Panc1 (cell line): ENCODE results near the gene HOXA2. TPM values are rescaled to one million over a fixed set of nuclear protein-coding genes. Genes with fewer than 3 reads are reported as not detected.

Experiments used
- ATAC-seq: fragments of 200-7000 bp; cut with Tn5 transposase; 2 replicates; pipeline ENCODE4 v1.9.1; 2020; ENCODE audit warnings: mild to moderate bottlenecking, moderate library complexity
- BruUV-seq: library from RNA; stranded (reverse); fragments of 400-500 nt; replicated peaks from 2 replicates; lab custom pipeline; 2021; lab: Mats Ljungman, UMichigan
- CTCF ChIA-PET: fragments of 300-600 bp; sonication (Branson Sonifier 250); formaldehyde crosslinking; loops from one replicate; lab custom pipeline; 2022; ENCODE audit warnings: antibody characterized with exemption; lab: Charles Lee
- POLR2A ChIA-PET: fragments of 300-600 bp; sonication (Branson Sonifier 250); formaldehyde crosslinking; loops from one replicate; lab custom pipeline; 2022; ENCODE audit warnings: antibody characterized with exemption; lab: Charles Lee
- DNase-seq: peaks from one replicate; pipeline ENCODE4 v3.0.0-alpha.2; 2010; ENCODE audit warnings: low read depth, low spot score
- H3K27ac ChIP-seq: 2 replicates; pipeline ENCODE4 v1.5.1; 2011; ENCODE audit warnings: mild to moderate bottlenecking, low read length, inconsistent platforms
- H3K27me3 ChIP-seq: fragments of 200-500 bp; sonication (Bioruptor generic); 2 replicates; pipeline ENCODE4 v1.6.0; 2014; ENCODE audit warnings: low read length, inconsistent platforms; ENCODE audit not compliant: control insufficient read depth, insufficient read depth
- H3K36me3 ChIP-seq: fragments of 200-500 bp; sonication (Bioruptor generic); 2 replicates; pipeline ENCODE4 v1.5.1; 2014; ENCODE audit warnings: inconsistent platforms, mild to moderate bottlenecking, low read length, moderate library complexity; ENCODE audit not compliant: control insufficient read depth, insufficient read depth
- H3K4me1 ChIP-seq: 2 replicates; pipeline ENCODE4 v1.5.1; 2011; ENCODE audit warnings: inconsistent platforms, mild to moderate bottlenecking, low read length, moderate library complexity; ENCODE audit not compliant: control insufficient read depth, insufficient read depth
- H3K4me3 ChIP-seq, 2 experiments: 2 replicates each; pipeline ENCODE4 v1.5.1; 2011 to 2012; ENCODE audit warnings: low read depth in 2 of 2, low read length in 2 of 2, mild to moderate bottlenecking in 2 of 2, inconsistent platforms in 1 of 2, moderate library complexity in 1 of 2
- H3K9me3 ChIP-seq: fragments of 200-500 bp; sonication (Bioruptor generic); 2 replicates; pipeline ENCODE4 v1.5.1; 2014; ENCODE audit warnings: low read depth, mild to moderate bottlenecking, inconsistent platforms, low read length, moderate library complexity; ENCODE audit not compliant: control insufficient read depth, insufficient read depth
- POLR2AphosphoS5 ChIP-seq: IDR thresholded peaks from 2 replicates; pipeline ENCODE4 v1.6.1; 2012; ENCODE audit warnings: mild to moderate bottlenecking, low read depth, low read length, moderate library complexity
- REST ChIP-seq, 2 experiments: IDR thresholded peaks; 2 replicates each; pipeline ENCODE4 v1.6.1; 2011 to 2012; ENCODE audit warnings: low read depth in 2 of 2, control low read depth in 1 of 2, low read length in 1 of 2, mild to moderate bottlenecking in 1 of 2, moderate library complexity in 1 of 2; ENCODE audit not compliant: insufficient read depth in 1 of 2
- SIN3A ChIP-seq: IDR thresholded peaks from 2 replicates; pipeline ENCODE4 v1.6.1; 2012; ENCODE audit warnings: low read depth, mild to moderate bottlenecking, low read length, moderate library complexity, borderline replicate concordance; ENCODE audit not compliant: insufficient read depth
- TCF7L2 ChIP-seq: IDR thresholded peaks from 2 replicates; pipeline ENCODE4 v1.6.1; 2011; ENCODE audit warnings: mild to moderate bottlenecking, low read depth, low read length, inconsistent platforms
- in situ Hi-C: cut with HindIII; loops from 2 replicates; pipeline ENCODE4 v1.10.0; 2016; ENCODE audit warnings: low sequenced_read_pairs, low pct_unique_long_range_greater_than_20kb
- intact Hi-C: fragments of 100-400 bp; cut with micrococcal nuclease; formaldehyde crosslinking; loops from one replicate; pipeline ENCODE4 v1.10.0; 2022; ENCODE audit not compliant: unreplicated experiment
- total RNA-seq: library from RNA; stranded (reverse); gene quantifications from one replicate; pipeline ENCODE4 v1.2.1, GENCODE V29; 2021; ENCODE audit not compliant: unreplicated experiment
- TF ChIP-seq, protein P1 (sequence below): fragments of 450-650 bp; IDR thresholded peaks from 2 replicates; pipeline ENCODE4 v1.5.1; 2017; ENCODE audit warnings: mild to moderate bottlenecking

HOXA2 gene
- total RNA-seq, 1 experiment from 2014 or later, result 2.9 TPM

- TF ChIP-seq REST (IDR thresholded peaks at IDR 0.05; ENCODE audit: insufficient read depth in 1 of 2, low read depth in 2 of 2, low read length in 1 of 2) (peak in 1 of 2 experiments; percentile 60; a peak in 2 of 4 replicates), SIN3A (peak; percentile 76), POLR2AphosphoS5 (peak; percentile 93), TCF7L2 (peak; percentile 100)
- TF ChIP-seq, protein P1, sequence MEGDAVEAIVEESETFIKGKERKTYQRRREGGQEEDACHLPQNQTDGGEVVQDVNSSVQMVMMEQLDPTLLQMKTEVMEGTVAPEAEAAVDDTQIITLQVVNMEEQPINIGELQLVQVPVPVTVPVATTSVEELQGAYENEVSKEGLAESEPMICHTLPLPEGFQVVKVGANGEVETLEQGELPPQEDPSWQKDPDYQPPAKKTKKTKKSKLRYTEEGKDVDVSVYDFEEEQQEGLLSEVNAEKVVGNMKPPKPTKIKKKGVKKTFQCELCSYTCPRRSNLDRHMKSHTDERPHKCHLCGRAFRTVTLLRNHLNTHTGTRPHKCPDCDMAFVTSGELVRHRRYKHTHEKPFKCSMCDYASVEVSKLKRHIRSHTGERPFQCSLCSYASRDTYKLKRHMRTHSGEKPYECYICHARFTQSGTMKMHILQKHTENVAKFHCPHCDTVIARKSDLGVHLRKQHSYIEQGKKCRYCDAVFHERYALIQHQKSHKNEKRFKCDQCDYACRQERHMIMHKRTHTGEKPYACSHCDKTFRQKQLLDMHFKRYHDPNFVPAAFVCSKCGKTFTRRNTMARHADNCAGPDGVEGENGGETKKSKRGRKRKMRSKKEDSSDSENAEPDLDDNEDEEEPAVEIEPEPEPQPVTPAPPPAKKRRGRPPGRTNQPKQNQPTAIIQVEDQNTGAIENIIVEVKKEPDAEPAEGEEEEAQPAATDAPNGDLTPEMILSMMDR, result no peak
- Histone ChIP-seq H3K27ac (peak overlapping the region; percentile 99), H3K9me3 (no peaks in the 10 kb centered on the region), H3K27me3 (no peaks in the 10 kb centered on the region), H3K4me1 (peaks cover 60% of the 10 kb centered on the region), H3K36me3 (no peaks in the 10 kb centered on the region), H3K4me3 (peak overlapping the region; percentile 60 to 92)
- no TSS peak for BruUV-seq
- intact Hi-C loops (no loop called here), in situ Hi-C loops (no loop called here)
- DNase-seq (no peak), ATAC-seq (peak; percentile 60)
- ChIA-PET POLR2A (interaction anchor here (0.5 to 3.1 kb wide), 3 partner anchors 18 to 823 kb away, joined by 3 to 21 read pairs (median 6); partner anchors contain the start of gene HOXA1), CTCF (no interaction called here)
Observed at GRCh38 chr7:27115221-27116026, 12.9 kb upstream of the HOXA2 start.

DNA sequence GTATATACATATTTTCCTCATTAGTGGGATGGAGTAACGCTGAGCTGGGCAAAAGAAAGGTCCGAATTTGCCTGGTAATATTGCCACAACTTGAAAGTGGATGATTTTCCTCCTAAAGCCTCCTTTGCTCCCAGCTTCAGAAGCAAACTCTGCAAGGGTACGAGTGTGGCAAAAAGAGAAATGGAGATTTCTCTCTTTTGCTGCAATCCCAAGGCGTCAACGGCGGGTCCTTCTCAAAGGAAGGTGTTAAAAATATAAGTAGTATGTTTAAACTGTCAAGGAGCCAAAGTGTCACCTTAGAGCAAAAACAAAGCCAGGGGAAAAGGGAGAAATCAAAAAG is 12.4 kb upstream of the HOXA2 start:
- Histone ChIP-seq H3K27me3 (no peaks in the 10 kb centered on the region), H3K4me3 (peak overlapping the region; percentile 60 to 92), H3K4me1 (peaks cover 61% of the 10 kb centered on the region), H3K36me3 (no peaks in the 10 kb centered on the region), H3K9me3 (no peaks in the 10 kb centered on the region), H3K27ac (peak overlapping the region; percentile 99)
- in situ Hi-C loops (no loop called here), intact Hi-C loops (loop anchor here (1.0 kb wide), 1 partner anchor 7 kb away; no protein-coding TSS in a partner anchor)
- no TSS peak for BruUV-seq
- ChIA-PET POLR2A (interaction anchor here (0.5 to 3.1 kb wide), 2 partner anchors 18 to 20 kb away, joined by 3 to 21 read pairs; partner anchors contain the start of gene HOXA1), CTCF (no interaction called here)
- DNase-seq (no peak), ATAC-seq (no peak)
- no peak for TF ChIP-seq SIN3A
- no peak for TF ChIP-seq TCF7L2
- no peak for TF ChIP-seq POLR2AphosphoS5
- TF ChIP-seq REST (IDR thresholded peaks at IDR 0.05; ENCODE audit: insufficient read depth in 1 of 2, low read depth in 2 of 2, low read length in 1 of 2), result no peak
- TF ChIP-seq, protein P1, result no peak
